Hair follicle dermal papilla cell (primary cell): ENCODE data around the gene C6orf47. TPM values are rescaled to one million over a fixed set of nuclear protein-coding genes. Genes with fewer than 3 reads are reported as not detected.

ENCODE experiments used
- small RNA-seq: library from RNA; depleted of rRNA; stranded (forward); fragments of <200 nt; gene quantifications from one replicate; pipeline ENCODE3, GENCODE V24; 2012
- total RNA-seq: library from RNA; depleted of rRNA; stranded (reverse); fragments of >200 nt; gene quantifications from 2 replicates; pipeline ENCODE4 v1.2.3, GENCODE V29; 2012

C6orf47 gene, protein sequence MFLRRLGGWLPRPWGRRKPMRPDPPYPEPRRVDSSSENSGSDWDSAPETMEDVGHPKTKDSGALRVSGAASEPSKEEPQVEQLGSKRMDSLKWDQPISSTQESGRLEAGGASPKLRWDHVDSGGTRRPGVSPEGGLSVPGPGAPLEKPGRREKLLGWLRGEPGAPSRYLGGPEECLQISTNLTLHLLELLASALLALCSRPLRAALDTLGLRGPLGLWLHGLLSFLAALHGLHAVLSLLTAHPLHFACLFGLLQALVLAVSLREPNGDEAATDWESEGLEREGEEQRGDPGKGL
- total RNA-seq, result 24.4 and 24.5 TPM in 2 replicates

GRCh38 chr6:31660381-31661261, at the start of gene C6orf47:
Gene C6orf47 (minus strand): TSS chr6:31660778. CDS start chr6:31659947, 831 bp downstream.

GRCh38 chr6:31706599-31706998, 46.0 kb upstream of the C6orf47 start, which contains the start of gene LY6G6F:
Gene LY6G6F (plus strand): TSS chr6:31706866. CDS start chr6:31706907, 41 bp downstream.

DNA sequence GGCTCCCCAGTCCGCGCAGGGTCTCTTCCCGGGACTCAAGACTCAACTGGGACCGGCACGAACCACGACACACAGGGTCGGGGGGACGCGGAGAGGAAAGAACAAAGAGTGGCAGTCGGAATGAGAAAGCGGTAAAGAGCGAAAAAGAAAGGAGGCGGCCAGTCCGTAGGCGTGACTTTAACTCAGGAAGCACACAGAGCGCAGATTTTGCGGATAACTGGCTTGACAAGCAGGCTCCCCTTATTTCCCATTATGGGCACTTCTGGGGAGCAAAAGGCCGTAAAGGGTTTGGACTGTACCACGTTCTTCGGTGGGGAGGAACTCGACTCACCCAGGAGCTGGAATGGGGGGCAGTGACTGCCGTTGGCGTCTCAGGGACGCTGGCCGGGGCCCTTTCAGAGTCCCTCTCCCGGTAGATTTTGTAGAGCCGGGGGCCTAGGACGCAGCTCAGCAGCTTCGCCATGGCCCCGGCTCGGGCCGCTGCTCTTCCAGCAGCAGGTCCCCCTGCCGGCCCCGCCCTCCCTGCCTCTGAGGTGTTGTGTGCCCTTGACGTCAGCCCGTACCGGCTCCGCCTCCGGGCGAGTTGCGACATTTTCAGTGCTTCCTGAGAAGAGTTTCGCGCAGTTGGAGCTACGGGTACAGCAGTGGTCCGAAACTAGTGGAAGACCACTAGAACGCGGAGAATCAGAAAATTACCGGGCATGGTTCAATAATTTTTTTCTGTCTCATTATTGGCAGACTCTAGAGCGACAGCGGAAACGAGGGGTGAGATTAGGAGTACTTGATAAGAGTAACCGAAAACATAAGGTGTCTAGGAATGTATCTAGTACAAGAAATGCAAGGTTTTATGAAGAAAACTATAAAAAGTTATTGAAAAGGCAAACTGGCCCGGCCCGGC, 42.5 kb upstream of the C6orf47 start, which contains the start of gene ABHD16A:
TSS of gene ABHD16A (minus strand) at position 506 of the 898 bp plus-strand sequence. CDS start at position 463, 43 bp downstream.

GRCh38 chr6:31680226-31681134, 19.9 kb upstream of the C6orf47 start, which contains the start of gene LY6G5C:
Gene LY6G5C (minus strand): TSS chr6:31681067. CDS start chr6:31680373, 694 bp downstream.

GRCh38 chr6:31669676-31670075, 9.1 kb upstream of the C6orf47 start, which contains the start of gene LY6G5B:
Gene LY6G5B (plus strand): TSS chr6:31669976. CDS start chr6:31670951, 975 bp downstream.

DNA sequence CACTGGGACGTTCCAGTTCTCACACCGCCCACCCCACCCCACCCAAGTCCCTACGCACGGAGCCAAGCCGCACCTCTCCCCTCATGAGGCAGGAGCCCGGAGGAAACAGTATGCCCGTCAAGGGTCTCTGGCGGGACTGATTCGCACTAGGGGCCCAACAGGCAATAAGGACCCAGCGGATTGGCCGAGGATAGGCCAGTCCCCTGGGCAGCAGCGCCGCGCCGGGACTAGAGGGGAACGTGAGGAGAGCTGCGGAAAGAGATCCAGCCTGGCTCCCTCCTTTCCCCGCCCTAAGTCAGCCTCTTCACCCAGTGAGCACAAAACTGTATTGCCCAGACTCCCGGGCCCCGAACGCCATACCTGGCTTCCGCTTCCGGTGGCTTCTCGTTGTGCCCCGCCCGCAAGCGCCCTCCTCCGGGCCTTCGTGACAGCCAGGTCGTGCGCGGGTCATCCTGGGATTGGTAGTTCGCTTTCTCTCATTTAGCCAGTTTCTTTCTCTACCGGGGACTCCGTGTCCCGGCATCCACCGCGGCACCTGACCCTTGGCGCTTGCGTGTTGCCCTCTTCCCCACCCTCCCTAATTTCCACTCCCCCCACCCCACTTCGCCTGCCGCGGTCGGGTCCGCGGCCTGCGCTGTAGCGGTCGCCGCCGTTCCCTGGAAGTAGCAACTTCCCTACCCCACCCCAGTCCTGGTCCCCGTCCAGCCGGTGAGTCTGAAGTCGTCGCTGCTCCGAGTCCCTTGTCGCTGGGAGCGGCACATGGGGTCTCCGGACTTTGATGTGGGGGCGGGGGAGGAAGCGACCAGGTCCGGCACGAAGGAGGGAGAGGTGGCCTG, 5.1 kb upstream of the C6orf47 start, which contains the start of gene CSNK2B:
TSS of gene CSNK2B (plus strand) at position 580 of the 836 bp plus-strand sequence. CDS start 752 bp downstream, outside the sequence.

GRCh38 chr6:31664790-31665500, 4.4 kb upstream of the C6orf47 start, which contains the start of gene GPANK1:
Gene GPANK1 (minus strand): TSS chr6:31664997. CDS start chr6:31664478, 519 bp downstream.

DNA sequence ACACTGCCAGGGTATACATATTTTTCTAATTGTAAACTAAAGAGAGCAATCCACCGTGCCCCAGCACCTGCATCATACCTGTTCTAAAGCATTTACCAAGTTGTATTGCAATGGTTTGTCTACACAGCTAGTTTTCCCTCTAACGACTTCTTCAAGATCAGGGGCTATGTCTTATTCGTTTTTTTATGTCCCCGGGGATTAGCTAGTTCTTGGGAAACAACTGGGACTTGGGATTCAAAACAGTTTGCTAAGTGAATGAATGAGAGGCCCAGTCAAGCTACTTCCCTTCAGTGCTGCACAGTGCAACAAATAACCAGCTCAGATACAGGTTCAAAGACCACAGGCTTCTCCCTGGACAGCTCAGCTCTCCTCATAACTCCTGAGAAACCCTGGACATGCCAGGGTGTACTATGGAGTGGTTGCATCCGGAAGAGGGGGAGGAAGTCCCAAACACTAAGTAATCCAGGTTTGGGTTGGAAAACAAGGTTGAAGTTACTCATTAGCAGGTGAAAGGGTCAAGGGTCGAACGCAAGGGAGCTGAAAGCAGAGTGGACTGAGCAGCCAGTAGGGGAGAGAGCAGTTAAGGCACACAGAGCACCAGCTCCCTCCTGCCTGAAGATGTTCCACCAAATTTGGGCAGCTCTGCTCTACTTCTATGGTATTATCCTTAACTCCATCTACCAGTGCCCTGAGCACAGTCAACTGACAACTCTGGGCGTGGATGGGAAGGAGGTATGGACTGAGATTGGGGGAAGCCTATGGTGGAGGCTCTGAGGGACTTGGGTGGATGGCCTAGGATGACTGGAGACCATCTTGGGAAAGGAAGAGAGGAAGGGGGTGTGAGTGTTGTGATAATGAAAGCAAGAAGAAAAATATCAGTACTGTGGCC, 5.0 kb downstream of the C6orf47 start, which contains the start of gene APOM:
TSS of gene APOM (plus strand) at position 546 of the 889 bp plus-strand sequence. CDS start at position 619, 73 bp downstream.

GRCh38 chr6:31620586-31621319, 39.8 kb downstream of the C6orf47 start, which contains the start of gene PRRC2A:
Gene PRRC2A (plus strand): TSS chr6:31620715. CDS start chr6:31622790, 2,075 bp downstream.

DNA sequence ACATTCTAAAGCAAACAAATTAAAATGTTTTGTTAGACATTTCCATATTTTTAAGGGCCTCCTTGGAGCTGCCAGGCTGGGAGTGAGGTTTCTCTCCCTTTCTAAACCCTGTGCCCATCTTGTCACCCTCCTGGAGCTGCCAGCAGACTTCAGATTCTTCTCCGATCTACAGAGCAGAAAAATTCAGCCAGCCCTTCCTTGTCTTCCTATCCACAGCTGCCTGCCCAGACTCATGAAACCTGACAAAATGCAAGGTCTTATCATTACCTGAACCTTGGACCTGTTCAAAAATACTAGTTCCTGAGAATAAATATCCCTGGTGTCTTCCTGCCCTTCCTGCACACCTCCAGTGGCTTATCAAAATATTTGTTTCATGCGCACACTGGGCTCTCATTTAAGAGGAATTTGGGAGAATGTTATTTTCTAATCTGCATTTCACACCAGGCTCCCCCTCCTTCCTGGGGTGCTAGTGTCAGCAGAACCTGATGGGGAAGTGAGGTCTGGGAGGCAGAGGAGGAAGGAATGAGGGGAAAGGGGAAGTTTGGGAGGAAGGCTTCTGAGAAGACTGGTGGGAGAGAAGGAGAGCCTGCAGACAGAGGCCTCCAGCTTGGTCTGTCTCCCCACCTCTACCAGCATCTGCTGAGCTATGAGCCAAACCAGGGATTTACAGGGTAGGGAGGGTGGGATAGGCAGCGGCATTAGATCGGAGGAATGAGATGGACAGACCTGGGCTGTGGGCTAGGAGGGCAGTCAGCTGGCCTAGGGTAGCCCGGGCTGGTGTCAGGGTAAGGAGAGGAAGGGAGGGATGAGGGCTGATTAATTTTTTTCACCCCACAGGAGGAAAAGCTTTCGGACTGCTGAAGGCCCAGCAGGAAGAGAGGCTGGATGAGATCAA, 45.6 kb downstream of the C6orf47 start, which contains the start of gene AIF1:
TSS of gene AIF1 (plus strand) at position 551 of the 895 bp plus-strand sequence. CDS start at position 647, 96 bp downstream.

Small RNAs within 50 kb of the gene (small RNA-seq; reads per million reads assigned to genes)
- gene MIR4646, result not detected
- gene MIR6832, result not detected
- gene RF00019, result not detected
- gene SNORA38, result 186 reads per million, percentile 99 among the genes with 10 or more reads in this experiment
- gene UQCRHP1, result not detected

Other genes with a start within 250 kb of the C6orf47 start
- gene MICB, start 162.6 kb downstream of the C6orf47 start, total RNA-seq, result 12.9 and 15.9 TPM in 2 replicates
- not detected in 2 replicates for gene MCCD1, start 131.8 kb downstream of the C6orf47 start, total RNA-seq
- gene DDX39B, start 118.8 kb downstream of the C6orf47 start, total RNA-seq, result 309 and 338 TPM in 2 replicates
- gene ATP6V1G2, start 114.2 kb downstream of the C6orf47 start, total RNA-seq, result 3.4 and 5.7 TPM in 2 replicates
- gene NFKBIL1, start 113.2 kb downstream of the C6orf47 start, total RNA-seq, result 23.2 and 33.2 TPM in 2 replicates
- not detected in 2 replicates for gene LTA, start 88.5 kb downstream of the C6orf47 start, total RNA-seq
- 0.16 TPM in 1 of 2 replicates, not detected in the other for gene TNF, start 85.2 kb downstream of the C6orf47 start, total RNA-seq
- gene LTB, start 78.4 kb downstream of the C6orf47 start, total RNA-seq, result not detected in 2 replicates
- not detected in 2 replicates for gene LST1, start 74.5 kb downstream of the C6orf47 start, total RNA-seq
- not detected in 2 replicates for gene NCR3, start 67.8 kb downstream of the C6orf47 start, total RNA-seq
- gene AIF1, start 45.5 kb downstream of the C6orf47 start, total RNA-seq, result not detected in 2 replicates
- gene PRRC2A, start 40.1 kb downstream of the C6orf47 start, total RNA-seq, result 85.5 and 86.8 TPM in 2 replicates
- gene BAG6, start 8.1 kb downstream of the C6orf47 start, total RNA-seq, result 203 and 221 TPM in 2 replicates
- gene APOM, start 4.9 kb downstream of the C6orf47 start, total RNA-seq, result 0.65 and 1.2 TPM in 2 replicates
- gene GPANK1, start 4.2 kb upstream of the C6orf47 start, total RNA-seq, result 18.5 and 18.8 TPM in 2 replicates
- gene CSNK2B, start 5.3 kb upstream of the C6orf47 start, total RNA-seq, result 117 and 141 TPM in 2 replicates
- gene LY6G5B, start 9.2 kb upstream of the C6orf47 start, total RNA-seq, result 6.3 and 8.4 TPM in 2 replicates
- 0.16 TPM in 1 of 2 replicates, not detected in the other for gene LY6G5C, start 20.3 kb upstream of the C6orf47 start, total RNA-seq
- gene ABHD16A, start 42.5 kb upstream of the C6orf47 start, total RNA-seq, result 32.8 and 40.7 TPM in 2 replicates
- not detected in 2 replicates for gene LY6G6F, start 46.1 kb upstream of the C6orf47 start, total RNA-seq
- gene LY6G6D, start 54.6 kb upstream of the C6orf47 start, total RNA-seq, result not detected in 2 replicates
- not detected in 2 replicates for gene LY6G6C, start 61.0 kb upstream of the C6orf47 start, total RNA-seq
- gene MPIG6B, start 62.6 kb upstream of the C6orf47 start, total RNA-seq, result not detected in 2 replicates
- 62.3 and 78.3 TPM in 2 replicates for gene DDAH2, start 68.5 kb upstream of the C6orf47 start, total RNA-seq
- 499 and 664 TPM in 2 replicates for gene CLIC1, start 75.8 kb upstream of the C6orf47 start, total RNA-seq
- 9.6 and 11.7 TPM in 2 replicates for gene MSH5, start 79.2 kb upstream of the C6orf47 start, total RNA-seq
- 0.61 TPM in 1 of 2 replicates, not detected in the other for gene SAPCD1, start 101.9 kb upstream of the C6orf47 start, total RNA-seq
- under 0.01 and 0.97 TPM in 2 replicates for gene VWA7, start 116.5 kb upstream of the C6orf47 start, total RNA-seq
- 48.5 and 60.0 TPM in 2 replicates for gene VARS1, start 135.0 kb upstream of the C6orf47 start, total RNA-seq
- gene LSM2, start 146.2 kb upstream of the C6orf47 start, total RNA-seq, result 15.1 and 19.4 TPM in 2 replicates
- gene HSPA1L, start 154.5 kb upstream of the C6orf47 start, total RNA-seq, result 0.73 and 0.97 TPM in 2 replicates
- gene HSPA1A, start 154.8 kb upstream of the C6orf47 start, total RNA-seq, result 148 and 178 TPM in 2 replicates
- 149 and 152 TPM in 2 replicates for gene HSPA1B, start 167.0 kb upstream of the C6orf47 start, total RNA-seq
- 74.3 and 76.3 TPM in 2 replicates for gene NEU1, start 202.0 kb upstream of the C6orf47 start, total RNA-seq
- gene SLC44A4, start 218.2 kb upstream of the C6orf47 start, total RNA-seq, result not detected in 2 replicates
- gene EHMT2, start 236.9 kb upstream of the C6orf47 start, total RNA-seq, result 55.6 and 57.8 TPM in 2 replicates
- gene ZBTB12, start 241.3 kb upstream of the C6orf47 start, total RNA-seq, result 2.3 and 4.4 TPM in 2 replicates